K562 (cell line): ENCODE results near the gene C1orf105. TPM values are rescaled to one million over a fixed set of nuclear protein-coding genes. Genes with fewer than 3 reads are reported as not detected.
A peak's percentile ranks its signal among the peaks of the same experiment; 100 is the strongest.

Experiments used
- ATAC-seq: fragments of 200-7000 bp; cut with Tn5 transposase; 3 replicates; pipeline ENCODE4 v1.9.1; 2020; ENCODE audit warnings: moderate library complexity
- BruUV-seq: library from RNA; stranded (reverse); fragments of 400-500 nt; replicated peaks from 2 replicates; lab custom pipeline; 2021; lab: Mats Ljungman, UMichigan
- CTCF ChIA-PET: fragments of 300-600 bp; formaldehyde crosslinking; extraction: SDS; loops from one replicate; lab custom pipeline; 2021; ENCODE audit warnings: low intra/inter-chr PET ratio; lab: Yijun Ruan, JAX
- POLR2A ChIA-PET: fragments of 300-600, 350-650 bp; sonication (Branson Sonifier 250); formaldehyde crosslinking; extraction: SDS; loops from one replicate; lab custom pipeline; 2021; ENCODE audit warnings: antibody characterized with exemption, inconsistent platforms; lab: Yijun Ruan, JAX
- DNase-seq, 4 experiments: peaks; one replicate each; pipeline versions ENCODE4 v3.0.0 to v3.0.0-alpha.2; 2011 to 2018; ENCODE audit warnings: low spot score in 3 of 4, mixed read lengths in 3 of 4; ENCODE audit errors: extremely low read depth in 1 of 4
- FAIRE-seq: peaks from 2 replicates; lab custom pipeline; 2011; peaks lifted over from hg19 to GRCh38; lab: Jason Lieb, UNC
- H2AFZ ChIP-seq: 2 replicates; pipeline ENCODE4 v1.6.0; 2011; ENCODE audit warnings: low read depth, low read length, control low read depth, inconsistent platforms
- H3K27ac ChIP-seq: fragments of 200-600 bp; 3 replicates; pipeline ENCODE4 v1.8.0; 2011; ENCODE audit warnings: low read depth, mild to moderate bottlenecking, control low read depth, inconsistent platforms, low read length, moderate library complexity, mixed read lengths; ENCODE audit errors: extremely low read depth
- H3K27me3 ChIP-seq, 2 experiments: fragments of 300-600 bp in 1 of 2; 2 replicates in 1 of 2; 3 replicates in 1 of 2; pipeline versions ENCODE4 v1.6.0 to v1.8.0; 2011; ENCODE audit warnings: inconsistent platforms in 2 of 2, low read length in 2 of 2, mild to moderate bottlenecking in 1 of 2, mixed read lengths in 1 of 2, moderate library complexity in 1 of 2; ENCODE audit not compliant: control insufficient read depth in 2 of 2, insufficient read depth in 2 of 2
- H3K36me3 ChIP-seq: fragments of 300-600 bp; 3 replicates; pipeline ENCODE4 v1.8.0; 2011; ENCODE audit warnings: mild to moderate bottlenecking, low read length, inconsistent platforms; ENCODE audit not compliant: control insufficient read depth, insufficient read depth
- H3K4me1 ChIP-seq, 2 experiments: fragments of 200-600 bp in 1 of 2; replicated peaks in 1 of 2; 2 replicates in 1 of 2; 3 replicates in 1 of 2; pipeline versions ENCODE4 v1.5.1 to v1.8.0; 2011; ENCODE audit warnings: inconsistent platforms in 2 of 2, low read length in 2 of 2, mild to moderate bottlenecking in 1 of 2, mixed read lengths in 1 of 2, moderate library complexity in 1 of 2; ENCODE audit not compliant: control insufficient read depth in 2 of 2, insufficient read depth in 2 of 2
- H3K4me2 ChIP-seq: 2 replicates; pipeline ENCODE4 v1.6.1; 2011; ENCODE audit warnings: low read length, control low read depth, inconsistent platforms, mixed read lengths; ENCODE audit not compliant: insufficient read depth
- H3K4me3 ChIP-seq: fragments of 200-600 bp; sonication (generic), shearing (Covaris generic); 2 replicates; pipeline ENCODE4 v1.5.1; 2016; ENCODE audit warnings: control low read depth, inconsistent platforms
- H3K79me2 ChIP-seq: fragments of 200-600 bp; 3 replicates; pipeline ENCODE4 v1.8.0; 2011; ENCODE audit warnings: low read length, inconsistent platforms; ENCODE audit not compliant: control insufficient read depth, insufficient read depth
- H3K9ac ChIP-seq, 2 experiments: 2 replicates each; pipeline versions ENCODE4 v1.6.0 to v1.6.1; 2011; ENCODE audit warnings: low read depth in 2 of 2, low read length in 2 of 2, control low read depth in 1 of 2, inconsistent platforms in 1 of 2, mild to moderate bottlenecking in 1 of 2, mixed read lengths in 1 of 2; ENCODE audit not compliant: insufficient read depth in 1 of 2
- H3K9me1 ChIP-seq: one replicate; pipeline ENCODE4 v1.6.0; 2011; ENCODE audit warnings: inconsistent platforms, mild to moderate bottlenecking, low read length, moderate library complexity; ENCODE audit not compliant: control insufficient read depth, insufficient read depth
- H3K9me3 ChIP-seq: replicated peaks from 2 replicates; pipeline ENCODE4 v1.5.1; 2011; ENCODE audit warnings: low read depth, low read length, inconsistent platforms; ENCODE audit not compliant: control insufficient read depth, insufficient read depth
- H4K20me1 ChIP-seq: replicated peaks from 2 replicates; pipeline ENCODE4 v1.6.1; 2011; ENCODE audit warnings: low read length, inconsistent platforms, mixed read lengths; ENCODE audit not compliant: control insufficient read depth, insufficient read depth
- CEBPB ChIP-seq: fragments of 450-650 bp; IDR thresholded peaks from 2 replicates; pipeline ENCODE4 v1.6.1; 2016; ENCODE audit warnings: missing genetic modification characterization, missing compliant biosample characterization
- ELF1 ChIP-seq: fragments of 200-800 bp; sonication (Bioruptor generic); IDR thresholded peaks from 2 replicates; pipeline ENCODE4 v1.6.1; 2016; ENCODE audit warnings: missing genetic modification characterization, missing compliant biosample characterization
- KLF1 ChIP-seq: fragments of 450-650 bp; IDR thresholded peaks from 2 replicates; pipeline ENCODE4 v1.6.1; 2016; ENCODE audit warnings: missing genetic modification characterization, missing compliant biosample characterization
- KLF6 ChIP-seq: fragments of 250-450 bp; sonication (Bioruptor Pico); IDR thresholded peaks from 2 replicates; pipeline ENCODE4 v1.4.0; 2020; ENCODE audit warnings: mild to moderate bottlenecking, moderate library complexity, borderline replicate concordance
- NR2C2 ChIP-seq, 2 experiments: fragments of 200-800 bp in 1 of 2; sonication (Bioruptor generic) in 1 of 2; sonication (generic) in 1 of 2; formaldehyde crosslinking in 1 of 2; IDR thresholded peaks; 2 replicates each; pipeline versions ENCODE4 v1.6.1 to v1.8.0; 2016 to 2022; ENCODE audit warnings: mild to moderate bottlenecking in 1 of 2, missing compliant biosample characterization in 1 of 2, missing genetic modification characterization in 1 of 2, missing genetic modification reagents in 1 of 2
- THRA ChIP-seq: fragments of 450-650 bp; IDR thresholded peaks from 2 replicates; pipeline ENCODE4 v1.6.1; 2017; ENCODE audit warnings: mild to moderate bottlenecking, moderate library complexity
- WGBS: fragments of 100-300 bp; shearing (Covaris generic); methylation state at CpG from one replicate; pipeline ENCODE4 v1.1.6; 2016; ENCODE audit warnings: low coverage, mixed read lengths; ENCODE audit not compliant: insufficient coverage; ENCODE audit errors: missing lambda C conversion rate; 5-methylcytosine and 5-hydroxymethylcytosine counted together
- in situ Hi-C: fragments of 300-500 bp; cut with MboI; formaldehyde crosslinking; loops from 4 replicates; pipeline ENCODE4 v1.15.0; 2018; ENCODE audit warnings: inconsistent platforms, mixed read lengths
- intact Hi-C: fragments of 100-400 bp; cut with micrococcal nuclease; formaldehyde crosslinking; loops from 2 replicates; pipeline ENCODE4 v1.14.2; 2022
- polyA plus RNA-seq, 8 experiments: library from polyadenylated mRNA; depleted of rRNA in 4 of 8; stranded (reverse) in 5 of 8; unstranded in 3 of 8; fragments of >200 nt; fragmentation: Nextera tagmentation in 2 of 8; fragmentation: Illumina TruSeq in 1 of 8; extraction: Ambion mirVana in 2 of 8; extraction: Trizol in 1 of 8; gene quantifications; 2 replicates each; pipeline versions ENCODE4 v1.2.1 to v1.2.3, GENCODE V29; 2011 to 2014; ENCODE audit warnings: inconsistent platforms in 1 of 8, missing spikeins in 1 of 8
- total RNA-seq, 7 experiments: library from RNA; depleted of rRNA in 6 of 7; stranded (reverse); fragments of >200 nt in 6 of 7; fragmentation: Illumina TruSeq in 2 of 7; extraction: Trizol in 2 of 7; gene quantifications; 2 replicates each; pipeline versions ENCODE4 v1.2.1 to v1.2.3, GENCODE V29; 2011 to 2021; ENCODE audit warnings: low replicate concordance in 1 of 7

Gene C1orf105
- total and polyA plus RNA-seq, 9 of the 15 experiments (the other 6 are each of a cell fraction or from before 2014, with no cell fraction given): 0.08 TPM; not detected in 8

- no peaks in the 10 kb centered on the region for H3K4me1 ChIP-seq
- intact Hi-C loops (no loop called here), in situ Hi-C loops (no loop called here)
- no peaks in the 10 kb centered on the region for H3K9me1 ChIP-seq
- H2AFZ ChIP-seq: no peak overlapping the region
- no peaks in the 10 kb centered on the region; a peak in 1 of 5 replicates for H3K27me3 ChIP-seq
- CTCF ChIA-PET: no interaction called here
- no peaks in the 10 kb centered on the region for H3K9me3 ChIP-seq
- no peaks in the 10 kb centered on the region for H4K20me1 ChIP-seq
- WGBS: 0% methylated on average over 1 of the region's 1 CpG
- no peak overlapping the region for H3K4me2 ChIP-seq
- H3K9ac ChIP-seq: no peak overlapping the region
- DNase-seq (no peak), ATAC-seq (no peak), FAIRE-seq (no peak)
- H3K79me2 ChIP-seq: no peaks in the 10 kb centered on the region
- no peaks in the 10 kb centered on the region for H3K36me3 ChIP-seq
- no peak overlapping the region for H3K27ac ChIP-seq
- BruUV-seq: no TSS peak
- TF ChIP-seq KLF1 (tag) (no peak), KLF6 (CRISPR knock-in tag) (no peak), THRA (no peak), NR2C2 (CRISPR knock-in tag; IDR thresholded peaks at IDR 0.05) (no peak), NR2C2 (tag; IDR thresholded peaks at IDR 0.05) (no peak), CEBPB (tag) (peak; percentile 29; the same call in 1 of the 2 replicates), ELF1 (tag) (no peak)
- no peak overlapping the region for H3K4me3 ChIP-seq
- POLR2A ChIA-PET: interaction anchor here (0.7 to 1.5 kb wide), 4 partner anchors 8 to 59 kb away, joined by 3 to 6 read pairs (median 4); no protein-coding TSS in a partner anchor
Observed at GRCh38 chr1:172417557-172417956, 2.9 kb upstream of the C1orf105 start.
